GM18867 (cell line): ENCODE data around the gene SNRNP35.
"Not testable (repeated sequence)": the region's sequence is repeated elsewhere in the genome, so short reads cannot be mapped to it uniquely, and the experiment has no call there.

Experiments used
- ATAC-seq: cut with Tn5 transposase; IDR thresholded peaks from one replicate; pipeline ENCODE4 v1.9.1; 2021; ENCODE audit warnings: mild to moderate bottlenecking, moderate library complexity; ENCODE audit not compliant: unreplicated experiment

The SNRNP35 gene

DNA sequence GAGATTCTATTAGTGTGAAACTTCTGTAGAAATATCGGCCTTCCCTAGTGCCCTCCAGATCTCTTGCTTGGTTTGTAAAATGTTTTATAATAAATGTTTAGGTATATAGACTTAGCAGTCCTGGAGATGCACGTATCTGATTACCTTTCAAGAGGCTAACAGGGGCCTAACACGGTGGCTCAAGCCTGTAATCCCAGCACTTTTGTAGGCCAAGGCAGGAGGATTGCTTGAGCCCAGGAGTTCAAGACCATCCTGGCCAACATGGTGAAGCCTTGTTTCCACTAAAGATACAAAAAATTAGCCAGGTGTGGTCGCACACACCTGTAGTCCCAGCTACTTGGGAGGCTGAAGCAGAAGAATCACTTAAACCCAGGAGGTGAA lies 11.6 kb upstream of the SNRNP35 start:
- no peak for ATAC-seq

DNA sequence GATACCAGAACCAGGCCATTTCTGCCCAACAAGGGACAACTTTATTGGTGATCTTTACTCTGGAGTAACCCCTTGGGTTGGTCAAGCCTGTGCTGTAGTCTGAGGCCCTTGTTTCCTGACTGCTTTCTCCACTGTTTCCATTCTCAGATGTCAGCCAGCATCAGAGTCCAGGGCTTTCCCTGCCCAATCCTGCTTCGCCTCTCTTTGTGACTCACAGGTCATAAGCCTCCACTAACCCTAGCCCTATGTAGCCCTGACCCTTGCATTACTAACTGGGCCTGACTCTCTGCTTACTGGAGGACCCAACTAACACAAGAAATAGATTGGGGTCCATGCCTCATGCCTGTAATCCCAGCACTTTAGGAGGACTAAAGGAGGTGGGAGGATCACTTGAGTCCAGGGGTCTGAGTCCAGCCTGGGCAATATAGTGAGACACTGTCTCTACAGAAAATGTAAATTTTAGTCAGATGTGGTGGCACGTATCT lies 8.6 kb upstream of the SNRNP35 start:
- no peak for ATAC-seq

DNA sequence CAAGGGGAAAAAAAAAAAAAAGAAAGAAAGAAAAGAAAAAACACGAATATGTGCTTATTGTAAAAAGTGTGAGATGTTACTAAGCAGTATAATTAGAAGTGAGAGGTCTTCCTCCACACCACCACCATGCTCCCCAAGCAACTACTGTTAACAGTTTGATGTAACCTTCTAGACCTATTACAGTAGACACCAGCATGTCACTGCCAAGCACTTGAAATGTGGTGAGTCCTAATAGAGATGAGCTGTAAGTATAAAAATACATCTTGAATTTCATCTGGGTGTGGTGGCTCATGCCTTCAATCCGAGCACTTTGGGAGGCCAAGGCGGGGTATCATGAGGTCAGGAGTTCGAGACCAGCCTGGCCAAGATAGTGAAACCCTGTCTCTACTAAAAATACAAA lies 8.1 kb upstream of the SNRNP35 start:
- ATAC-seq, result no peak

DNA sequence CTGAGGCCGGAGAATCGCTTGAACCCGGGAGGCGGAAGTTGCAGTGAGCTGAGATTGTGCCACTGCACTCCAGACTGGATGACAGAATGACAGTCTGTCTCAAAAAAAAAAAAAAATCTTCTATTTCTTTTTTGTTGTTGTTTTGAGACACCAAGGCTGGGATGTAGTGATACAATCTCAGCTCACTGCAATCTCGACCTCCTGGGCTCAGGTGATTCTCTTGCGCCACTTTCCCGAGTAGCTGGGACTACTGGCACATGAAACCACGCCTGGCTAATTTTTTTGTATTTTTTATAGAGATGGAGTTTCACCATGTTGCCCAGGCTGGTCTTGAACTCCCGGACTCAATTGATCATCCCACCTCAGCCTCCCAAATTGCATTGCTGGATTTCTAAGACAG lies 7.3 kb upstream of the SNRNP35 start:
- no peak for ATAC-seq

DNA sequence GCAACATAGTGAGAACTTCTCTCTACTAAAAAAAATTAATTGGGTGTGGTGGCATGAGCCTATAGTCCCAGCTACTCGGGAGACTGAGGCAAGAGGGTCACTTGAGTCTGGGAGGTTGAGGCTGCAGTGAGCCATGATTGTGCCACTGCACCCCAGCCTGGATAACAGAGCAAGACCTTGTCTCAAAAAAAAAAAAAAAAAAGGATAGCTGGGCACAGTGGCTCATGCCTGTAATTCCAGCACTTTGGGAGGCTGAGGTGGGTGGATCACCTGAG lies 5.7 kb upstream of the SNRNP35 start:
- not testable (repeated sequence) for ATAC-seq

DNA sequence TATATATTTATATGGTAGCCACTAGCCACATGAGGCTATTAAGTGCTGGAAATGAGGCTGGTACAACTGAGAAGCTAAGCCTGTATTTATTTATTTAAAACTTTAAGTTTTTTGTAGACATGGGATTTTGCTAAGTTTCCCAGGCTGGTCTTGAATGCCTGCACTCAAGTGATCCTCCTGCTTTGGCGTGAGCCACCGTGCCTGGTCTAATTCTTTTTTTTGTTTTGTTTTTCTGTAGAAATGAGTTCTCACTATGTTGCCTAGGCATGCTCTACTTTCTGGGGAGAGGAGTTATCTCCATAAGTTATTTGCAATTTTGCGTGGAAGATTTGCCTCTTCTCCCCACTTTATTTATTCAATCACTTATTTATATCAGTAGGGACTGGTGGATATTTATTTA lies 4.8 kb upstream of the SNRNP35 start:
- ATAC-seq, result no peak

DNA sequence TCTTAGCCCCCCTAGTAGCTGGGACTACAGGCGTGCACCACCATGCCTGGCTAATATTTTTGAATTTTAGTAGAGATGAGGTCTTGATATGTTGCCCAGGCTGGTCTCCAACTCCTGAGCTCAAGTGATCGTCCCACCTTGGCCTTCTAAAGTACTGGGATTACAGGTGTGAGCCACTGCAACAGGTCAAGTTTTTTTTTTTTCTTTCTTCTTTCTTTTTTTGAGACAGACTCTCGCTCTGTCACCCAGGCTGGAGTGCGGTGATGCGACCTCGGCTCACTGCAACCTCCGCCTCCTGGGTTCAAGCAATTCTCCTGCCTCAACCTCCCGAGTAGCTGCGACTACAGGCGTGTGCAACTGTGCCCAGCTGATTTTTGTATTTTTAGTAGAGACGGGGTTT lies 5.2 kb downstream of the SNRNP35 start:
- not testable (repeated sequence) for ATAC-seq

DNA sequence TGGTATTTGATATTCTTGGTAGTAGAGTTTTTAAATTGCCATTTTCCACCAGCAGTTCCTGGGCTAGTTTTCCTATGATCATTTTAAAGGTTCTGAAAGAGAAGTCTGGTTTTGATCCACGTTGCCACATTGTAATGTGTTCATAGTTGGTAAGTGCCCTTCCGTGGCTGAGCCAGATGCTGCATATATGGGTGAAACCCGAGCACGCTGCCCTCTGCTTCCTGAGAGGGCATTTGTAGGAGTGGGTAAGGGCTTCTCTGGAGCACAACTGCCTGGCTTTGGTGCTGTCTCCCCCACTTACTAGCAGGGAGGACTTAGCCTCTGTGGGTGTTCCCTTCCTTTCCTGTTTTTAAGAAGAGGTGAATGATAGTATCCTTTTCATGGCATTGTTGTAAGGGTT lies 7.1 kb downstream of the SNRNP35 start:
- no peak for ATAC-seq

DNA sequence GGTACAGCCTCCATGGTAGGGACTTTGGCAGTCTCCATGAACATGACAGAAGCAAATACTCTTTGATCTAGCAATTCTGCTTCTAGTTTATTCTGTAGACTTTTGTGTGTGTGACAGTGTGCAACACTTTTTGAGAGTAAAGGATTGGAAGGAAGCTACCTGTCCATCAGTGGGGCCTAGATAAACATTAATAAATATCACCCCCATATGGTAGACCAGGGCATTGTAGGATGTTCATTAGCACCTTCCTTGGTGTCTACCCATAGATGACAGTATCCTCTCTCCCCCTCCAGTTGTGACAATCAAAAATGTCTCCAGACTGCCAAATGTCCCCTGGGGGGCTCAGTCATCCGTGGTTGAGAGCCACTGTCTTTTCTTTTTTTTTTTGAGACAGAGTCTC lies 10.8 kb downstream of the SNRNP35 start:
- ATAC-seq, result peak; percentile 53

DNA sequence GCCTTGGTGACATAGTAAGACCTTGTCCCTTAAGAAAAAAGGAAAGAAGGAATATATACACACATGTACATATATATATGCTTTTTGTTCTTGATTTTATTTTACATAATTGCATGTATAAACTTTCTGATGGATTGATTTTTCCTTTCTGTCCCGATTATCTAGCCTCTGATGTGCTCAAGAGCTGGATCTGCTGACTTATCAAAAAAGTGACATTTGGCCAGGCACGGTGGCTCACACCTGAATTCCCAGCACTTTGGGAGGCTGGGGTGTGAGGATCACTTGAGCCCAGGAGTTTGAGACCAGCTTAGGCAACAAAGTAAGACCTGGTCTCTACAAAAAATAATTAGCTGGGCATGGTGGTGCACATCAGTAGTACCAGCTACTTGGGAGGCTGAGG lies 12.0 kb downstream of the SNRNP35 start:
- no peak for ATAC-seq

DNA sequence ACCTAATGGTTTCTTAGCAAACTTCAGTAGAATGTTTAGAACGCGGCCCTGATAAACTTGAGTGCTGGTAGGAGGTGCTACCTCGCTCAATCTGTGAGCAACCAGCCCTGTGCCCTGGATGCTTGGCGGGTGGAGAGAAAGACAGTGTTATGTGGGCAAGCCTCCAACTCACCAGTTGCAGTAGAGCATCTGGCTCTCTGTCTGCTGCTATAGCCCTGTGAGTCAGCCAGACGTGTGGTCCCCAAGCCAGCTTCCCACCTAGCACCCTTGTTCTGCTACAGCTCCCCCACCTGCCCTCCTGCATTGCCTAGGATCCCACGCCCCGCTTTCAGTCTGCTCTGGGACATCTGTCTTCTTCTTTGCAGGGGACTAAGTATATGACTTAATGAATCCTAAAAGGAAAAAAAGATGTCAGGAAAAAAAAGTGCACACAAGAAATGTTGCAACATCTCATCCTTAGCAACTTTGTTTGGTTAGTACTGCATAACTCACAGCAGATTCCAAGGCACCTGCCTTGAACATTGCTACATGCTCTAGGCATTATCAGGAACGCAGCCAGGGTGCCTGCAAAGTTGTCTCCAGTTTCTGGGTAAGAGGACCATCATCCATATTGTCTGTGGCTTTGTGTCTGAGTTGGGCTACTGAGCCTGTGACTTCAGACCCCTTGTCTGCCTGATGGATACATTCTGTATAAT lies 13.6 kb downstream of the SNRNP35 start:
- ATAC-seq, result no peak

DNA sequence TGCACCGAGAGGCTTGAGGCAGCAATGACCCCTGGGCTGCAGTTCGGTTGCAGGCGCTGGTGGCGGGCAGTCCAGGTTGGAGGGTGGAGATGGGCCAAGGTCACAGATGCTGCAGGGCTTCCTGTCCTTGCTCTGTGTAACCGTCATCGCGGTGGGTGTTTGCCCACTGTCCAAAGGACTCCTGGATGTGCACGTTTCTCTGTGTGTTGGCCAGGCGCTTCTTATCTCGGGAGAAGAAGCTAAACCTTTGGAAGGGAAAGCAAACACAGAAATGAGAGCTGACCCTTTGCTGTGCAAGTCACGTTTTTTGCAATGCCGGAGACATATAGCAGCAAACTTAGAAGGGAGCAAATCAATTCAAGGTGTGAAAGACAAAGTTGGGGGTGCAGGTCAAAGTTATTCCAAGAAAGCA lies 14.5 kb downstream of the SNRNP35 start:
- ATAC-seq, result no peak

DNA sequence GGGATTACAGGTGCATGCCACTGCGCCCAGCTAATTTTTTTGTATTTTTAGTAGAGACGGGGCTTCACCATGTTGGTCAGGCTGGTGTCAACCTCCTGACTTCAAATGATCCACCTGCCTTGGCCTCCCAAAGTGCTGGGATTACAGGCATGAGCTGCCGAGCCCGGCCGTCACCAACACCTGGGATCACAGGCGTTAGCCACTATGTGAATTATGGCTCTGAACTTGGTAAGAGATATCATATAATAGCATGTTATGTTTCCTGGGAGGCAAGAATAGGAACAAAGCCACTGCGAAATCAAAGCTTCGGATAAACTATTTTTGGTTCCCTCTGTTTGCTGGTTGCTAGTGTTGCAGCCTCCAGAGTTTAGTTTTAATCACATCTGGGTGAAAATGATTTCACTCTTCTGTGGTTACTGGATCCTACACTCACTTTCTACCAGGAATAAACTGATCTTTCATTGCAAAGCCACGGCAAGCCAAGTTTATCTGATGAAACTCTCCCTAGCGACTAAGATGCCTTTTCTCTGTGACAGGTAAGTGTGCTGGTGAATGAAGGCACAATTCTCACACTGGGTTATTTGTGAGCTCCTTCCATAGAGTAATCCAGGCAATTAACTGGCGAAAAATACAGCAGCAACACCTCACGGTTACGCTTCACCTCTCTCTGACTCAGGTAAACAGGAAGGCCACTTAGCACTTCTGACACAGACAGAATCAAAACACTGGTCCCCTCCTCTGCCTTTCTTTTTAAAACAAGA lies 16.7 kb downstream of the SNRNP35 start:
- ATAC-seq, result no peak

DNA sequence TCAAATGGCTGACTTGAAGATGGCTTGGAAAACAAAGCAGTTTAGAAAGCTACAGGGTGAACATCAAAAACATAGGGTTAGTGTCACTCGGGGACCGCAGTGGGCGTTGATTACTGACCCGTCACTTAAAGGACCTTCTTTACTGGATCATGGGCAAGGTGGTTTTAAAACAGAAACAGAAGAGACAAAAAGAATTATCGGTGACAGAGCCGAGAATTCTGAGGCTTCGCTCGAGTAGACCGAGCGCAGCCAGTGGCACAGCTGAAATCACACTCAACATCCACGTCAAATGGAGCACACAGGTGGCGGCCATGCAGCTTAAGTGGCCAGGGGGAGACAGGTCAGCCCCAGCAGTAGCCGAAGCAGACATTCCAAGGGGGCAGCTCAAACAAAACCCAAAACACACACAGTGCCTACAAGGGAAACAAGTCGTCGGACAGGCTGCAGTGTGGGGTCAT lies 17.3 kb downstream of the SNRNP35 start:
- no peak for ATAC-seq

DNA sequence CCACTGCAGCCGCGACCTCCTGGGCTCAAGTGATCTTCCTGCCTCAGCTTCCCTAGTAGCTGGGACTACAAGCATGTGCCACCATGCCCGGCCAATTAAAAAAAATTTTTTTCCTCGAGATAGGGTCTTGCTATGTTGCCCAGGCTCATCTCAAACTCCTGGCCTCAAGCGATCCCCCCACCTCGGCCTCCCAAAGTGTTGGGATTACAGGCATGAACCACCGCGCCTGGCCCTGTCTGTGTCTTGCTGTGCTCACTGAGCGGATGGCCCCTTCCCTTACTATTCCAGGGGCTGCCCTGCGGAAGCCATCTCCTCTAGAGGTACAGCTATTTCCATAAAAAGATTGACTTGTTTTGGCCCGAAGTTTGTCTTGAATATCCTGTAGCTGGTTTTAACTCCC lies 20.1 kb downstream of the SNRNP35 start:
- ATAC-seq, result no peak

DNA sequence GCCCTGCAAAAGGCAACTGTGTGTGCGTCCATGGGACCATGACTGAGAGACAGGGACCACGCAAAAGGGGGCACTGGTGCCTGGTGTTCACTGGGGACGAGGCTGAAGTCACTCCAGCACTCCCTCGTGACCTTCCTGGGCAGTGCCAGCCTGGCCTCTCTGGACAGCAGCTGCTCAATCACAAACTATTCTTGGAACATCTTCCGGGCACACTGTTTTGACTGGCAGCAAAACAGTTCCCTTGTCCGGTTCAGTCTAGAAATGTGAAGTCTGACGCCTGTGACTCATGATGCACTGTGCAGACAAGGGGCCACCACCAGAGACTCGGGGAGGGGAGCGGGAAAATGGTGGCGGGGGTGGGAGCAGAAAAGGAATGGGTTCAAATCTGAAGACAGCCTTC lies 20.8 kb downstream of the SNRNP35 start:
- no peak for ATAC-seq

DNA sequence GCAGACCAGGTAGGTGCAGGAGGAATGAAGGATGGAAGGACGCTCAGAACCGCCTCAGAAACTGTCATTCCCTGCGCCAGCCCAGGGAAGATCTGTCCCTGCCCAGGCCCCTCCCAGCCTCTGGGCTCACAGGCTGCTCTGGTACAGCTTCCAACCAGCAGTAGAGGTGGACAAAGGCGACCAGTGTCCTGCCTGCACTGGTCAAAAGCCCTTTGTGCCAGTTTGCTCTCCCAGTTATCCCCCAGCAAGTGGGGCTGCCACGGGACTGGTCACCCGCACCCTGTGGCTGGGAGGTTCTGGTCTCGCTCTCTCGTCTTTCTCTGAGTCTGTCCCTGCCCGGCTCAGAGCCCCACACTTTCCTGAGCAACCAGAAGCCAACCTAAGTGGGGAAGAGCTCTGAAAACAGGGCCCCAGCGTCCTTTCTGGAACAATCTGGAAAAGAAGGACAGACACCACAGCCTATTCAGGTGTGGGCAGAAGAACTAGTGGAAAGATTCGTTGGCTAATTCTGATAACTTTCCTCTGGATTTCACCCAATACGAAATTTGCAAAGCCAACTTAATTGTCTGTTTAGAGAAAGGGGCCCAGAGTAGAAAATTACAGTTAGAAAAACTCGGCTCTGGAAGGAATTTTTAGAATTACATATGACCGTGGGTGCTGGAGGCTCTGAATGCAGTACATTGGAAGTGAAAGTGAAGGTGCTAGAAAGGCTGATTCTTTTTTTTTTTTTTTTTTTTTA lies 21.7 kb downstream of the SNRNP35 start:
- no peak for ATAC-seq

DNA sequence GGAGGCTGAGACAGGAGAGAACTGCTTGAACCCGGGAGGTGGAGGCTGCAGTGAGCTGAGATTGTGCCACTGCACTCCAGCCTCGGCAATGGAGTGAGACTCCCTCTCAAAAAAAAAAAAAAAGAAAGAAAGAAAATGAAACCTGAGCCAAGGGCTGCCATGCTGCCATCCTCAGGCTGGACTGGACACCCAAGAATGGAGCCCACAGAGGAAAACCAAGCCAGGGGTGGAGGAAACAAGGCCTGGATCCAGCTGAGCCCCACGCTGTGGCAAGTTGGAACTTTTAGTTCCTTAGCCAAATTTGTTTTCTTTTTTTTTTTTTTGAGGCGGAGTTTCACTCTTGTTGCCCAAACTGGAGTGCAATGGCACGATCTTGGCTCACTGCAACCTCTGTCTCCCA lies 23.3 kb downstream of the SNRNP35 start:
- ATAC-seq, result not testable (repeated sequence)

DNA sequence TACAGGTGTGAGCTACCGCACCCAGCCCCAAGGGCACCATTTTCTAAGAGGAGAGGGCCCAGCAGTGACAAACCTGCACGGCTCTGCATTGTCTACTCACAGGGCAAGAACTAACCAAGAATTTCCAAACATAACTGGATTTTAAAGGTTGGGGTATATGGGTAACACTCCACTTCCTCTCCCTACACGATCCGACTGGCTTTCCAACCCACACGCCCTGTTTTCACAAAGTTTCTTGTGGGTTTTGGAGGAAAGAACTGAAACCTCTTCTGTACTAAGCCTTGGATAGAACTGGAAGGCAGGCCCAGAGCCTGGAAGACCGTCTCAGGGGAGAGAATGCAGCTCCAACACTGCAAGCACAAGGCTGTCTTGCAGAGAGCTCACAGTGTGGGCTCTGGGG lies 24.9 kb downstream of the SNRNP35 start:
- no peak for ATAC-seq

DNA sequence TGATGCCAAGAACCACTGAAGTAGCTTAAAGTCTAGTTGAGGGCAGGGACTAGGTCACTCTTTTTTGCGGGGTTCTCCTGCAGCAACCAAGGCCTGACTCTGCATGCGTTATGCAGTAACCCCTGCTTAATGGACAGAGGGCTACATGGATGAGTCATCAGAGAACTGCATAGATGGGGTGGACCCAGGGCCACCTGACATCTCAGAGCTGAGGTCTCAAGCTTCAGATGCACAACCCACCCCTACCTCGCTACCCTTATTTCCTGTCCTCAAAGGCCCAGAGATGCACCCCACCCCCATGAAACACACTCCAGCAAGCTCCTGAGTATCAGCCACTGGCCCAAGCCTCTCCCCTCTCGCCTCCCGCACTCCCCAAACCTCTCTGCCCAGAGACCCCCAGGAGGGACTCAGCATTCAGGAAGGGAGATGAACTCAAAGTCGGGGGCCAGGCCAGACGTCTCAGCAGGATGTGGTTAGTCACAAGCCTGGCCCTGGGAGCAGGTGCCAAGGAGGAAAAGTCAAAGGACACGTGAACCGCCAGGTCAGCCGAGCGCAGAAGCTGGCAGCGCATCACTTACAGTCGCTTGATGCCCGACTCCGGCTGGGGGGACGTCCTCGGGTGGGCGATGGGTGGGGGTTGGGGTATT lies 25.8 kb downstream of the SNRNP35 start:
- no peak for ATAC-seq

DNA sequence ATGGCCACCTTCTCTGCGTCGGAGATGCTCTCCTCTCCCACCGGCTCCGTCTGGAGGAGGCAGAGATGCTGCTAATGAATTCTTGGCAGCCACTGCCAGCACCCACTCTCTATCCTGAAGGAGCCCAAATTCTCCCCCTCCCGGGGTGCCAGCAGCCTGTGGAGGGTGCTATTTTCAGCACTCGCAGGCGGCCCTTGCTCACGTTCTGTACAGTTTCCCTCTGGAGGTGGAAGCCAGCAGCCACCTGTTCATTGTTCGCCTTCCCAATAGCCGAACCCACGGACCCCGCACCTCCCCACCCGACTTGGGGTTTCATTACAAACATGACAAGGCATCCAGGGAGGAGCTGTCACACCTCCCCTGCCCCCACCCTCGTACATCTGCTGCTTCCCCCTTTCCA lies 27.8 kb downstream of the SNRNP35 start:
- no peak for ATAC-seq
